Naive thymus-derived CD4-positive, alpha-beta T cell (primary cell): Measurements from ENCODE around the gene CCDC50. TPM values are rescaled to one million over a fixed set of nuclear protein-coding genes. Genes with fewer than 3 reads are reported as not detected.

ENCODE experiments used
- ATAC-seq: fragments of 150-1000 bp; cut with Tn5 transposase; 2 replicates; pipeline ENCODE4 v1.10.0; 2021; ENCODE audit warnings: mild to moderate bottlenecking, moderate library complexity
- CTCF ChIA-PET: fragments of 350-600 bp; sonication (Branson Sonifier 250); formaldehyde crosslinking; loops from one replicate; lab custom pipeline; 2021; ENCODE audit warnings: antibody characterized with exemption; lab: Charles Lee
- POLR2A ChIA-PET: fragments of 350-600 bp; sonication (Branson Sonifier 250); formaldehyde crosslinking; loops from one replicate; lab custom pipeline; 2021; ENCODE audit warnings: antibody characterized with exemption, inconsistent platforms; lab: Charles Lee
- DNase-seq, 9 donors: peaks; one replicate each; pipeline versions ENCODE4 v3.0.0 to v3.0.0-alpha.2; 2020 to 2022; ENCODE audit warnings: mixed read lengths in 1 of 9
- H3K27ac ChIP-seq: one replicate; pipeline ENCODE4 v1.7.0; 2013; ENCODE audit warnings: mild to moderate bottlenecking, low read depth, low read length, moderate library complexity
- H3K27me3 ChIP-seq, 2 donors: one replicate each; pipeline ENCODE4 v1.7.0; 2013; ENCODE audit warnings: low read length in 2 of 2, mild to moderate bottlenecking in 2 of 2, moderate library complexity in 2 of 2; ENCODE audit not compliant: control insufficient read depth in 2 of 2, insufficient read depth in 2 of 2
- H3K36me3 ChIP-seq, 3 experiments: 1 replicate in 2 of 3; 2 replicates in 1 of 3; pipeline ENCODE4 v1.7.0; 2013; ENCODE audit warnings: low read length in 3 of 3, mild to moderate bottlenecking in 3 of 3, moderate library complexity in 1 of 3; ENCODE audit not compliant: insufficient read depth in 3 of 3, control insufficient read depth in 2 of 3
- H3K4me1 ChIP-seq, 2 donors: one replicate each; pipeline ENCODE4 v1.7.0; 2013; ENCODE audit warnings: low read length in 2 of 2, mild to moderate bottlenecking in 2 of 2, moderate library complexity in 1 of 2; ENCODE audit not compliant: control insufficient read depth in 2 of 2, insufficient read depth in 2 of 2
- H3K4me3 ChIP-seq: 2 replicates; pipeline ENCODE4 v1.7.0; 2013; ENCODE audit warnings: mild to moderate bottlenecking, low read length
- H3K9me3 ChIP-seq, 3 experiments: 1 replicate in 2 of 3; 2 replicates in 1 of 3; pipeline ENCODE4 v1.7.0; 2013; ENCODE audit warnings: low read length in 3 of 3; ENCODE audit not compliant: control insufficient read depth in 2 of 3
- H3K27ac Mint-ChIP-seq, 9 donors: one replicate each; pipeline ENCODE4 v1.8.0; 2020 to 2022; ENCODE audit warnings: mixed read lengths in 9 of 9, mild to moderate bottlenecking in 8 of 9, moderate library complexity in 5 of 9, inconsistent platforms in 2 of 9
- H3K27me3 Mint-ChIP-seq, 5 donors: one replicate each; pipeline ENCODE4 v1.8.0; 2021 to 2022; ENCODE audit warnings: mixed read lengths in 5 of 5, mild to moderate bottlenecking in 1 of 5
- H3K36me3 Mint-ChIP-seq, 5 donors: one replicate each; pipeline ENCODE4 v1.8.0; 2020 to 2022; ENCODE audit warnings: mixed read lengths in 5 of 5, mild to moderate bottlenecking in 3 of 5, inconsistent platforms in 1 of 5
- H3K4me1 Mint-ChIP-seq, 7 donors: one replicate each; pipeline ENCODE4 v1.8.0; 2020 to 2022; ENCODE audit warnings: mixed read lengths in 7 of 7, mild to moderate bottlenecking in 3 of 7, inconsistent platforms in 1 of 7
- H3K4me3 Mint-ChIP-seq, 10 donors: one replicate each; pipeline ENCODE4 v1.8.0; 2020 to 2022; ENCODE audit warnings: mild to moderate bottlenecking in 10 of 10, mixed read lengths in 10 of 10, moderate library complexity in 6 of 10, inconsistent platforms in 2 of 10
- H3K9me3 Mint-ChIP-seq, 11 donors: one replicate each; pipeline ENCODE4 v1.8.0; 2020 to 2022; ENCODE audit warnings: mixed read lengths in 11 of 11, mild to moderate bottlenecking in 4 of 11, inconsistent platforms in 1 of 11, moderate library complexity in 1 of 11
- intact Hi-C, 2 donors: fragments of 100-400 bp; cut with micrococcal nuclease; formaldehyde crosslinking; loops; one replicate each; pipeline ENCODE4 v1.15.1; 2023
- polyA plus RNA-seq, 2 donors: library from polyadenylated mRNA; unstranded; fragments of 300-500 nt; fragmentation: Illumina TruSeq; gene quantifications; one replicate each; pipeline ENCODE4 v1.2.3, GENCODE V29; 2021
- total RNA-seq, 6 experiments: library from RNA in 5 of 6; stranded (reverse) in 5 of 6; gene quantifications; 1 replicate in 5 of 6; 2 replicates in 1 of 6; pipeline ENCODE4 v1.2.3 and lab custom pipeline; 2021 to 2026

CCDC50 gene
- total and polyA plus RNA-seq, 7 experiments from 2014 or later = 0.92 to 17.9 (median 2.0) TPM

DNA sequence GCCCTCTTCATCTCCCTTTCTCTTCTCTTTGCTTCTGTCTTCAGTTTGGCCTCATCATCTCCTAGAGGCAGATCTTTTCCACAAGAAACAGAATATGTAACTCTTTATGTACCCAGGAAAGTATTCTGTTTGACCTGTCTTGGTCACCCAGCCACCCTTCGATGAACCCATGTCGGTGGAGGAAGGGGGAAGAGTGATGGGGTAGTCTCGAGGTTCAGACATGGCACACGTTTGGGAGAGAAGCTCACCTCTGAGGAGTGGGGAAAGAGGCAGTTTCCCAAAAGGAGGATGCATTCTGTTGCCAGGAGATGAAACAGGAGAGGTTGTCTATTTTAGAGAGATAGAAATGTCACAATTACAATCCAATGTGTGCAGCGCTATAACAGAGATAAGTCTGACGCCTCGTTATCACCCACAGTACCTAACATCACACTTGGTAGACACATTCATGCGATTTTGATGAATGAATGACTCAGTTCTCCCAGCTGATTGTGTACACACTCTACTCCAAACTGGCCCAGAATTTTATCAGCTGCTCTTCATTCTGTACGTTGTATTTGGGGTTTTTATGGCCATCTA lies 722 bp upstream of the CCDC50 start:
- CTCF ChIA-PET = interaction anchor here (1.1 kb wide), 1 partner anchor 8 kb away, joined by 3 read pairs; no protein-coding TSS in a partner anchor
- no peak for DNase-seq
- peaks cover 22 to 41% (median 34%) of the 10 kb centered on the region in 5 donors for H3K27me3 Mint-ChIP-seq
- peak overlapping the region in 4 of 9 donors; percentile 53 to 80 (median 72) for H3K27ac Mint-ChIP-seq
- Histone ChIP-seq H3K4me3 (no peak overlapping the region), H3K27me3 (no peaks in the 10 kb centered on the region), H3K4me1 (no peaks in the 10 kb centered on the region), H3K9me3 (no peaks in the 10 kb centered on the region), H3K27ac (no peak overlapping the region), H3K36me3 (no peaks in the 10 kb centered on the region)
- peaks cover 0 to 21% (median 13%) of the 10 kb centered on the region in 7 donors for H3K4me1 Mint-ChIP-seq
- peak; percentile 66 for ATAC-seq
- intact Hi-C loops = loop anchor here in 1 of 2 donors (1.0 to 5.0 kb wide), 3 partner anchors 8 to 711 kb away; no protein-coding TSS in a partner anchor
- H3K36me3 Mint-ChIP-seq = peaks cover 0 to 15% (median 0%) of the 10 kb centered on the region in 5 donors
- peak overlapping the region; percentile 31 to 79 (median 70) for H3K4me3 Mint-ChIP-seq
- H3K9me3 Mint-ChIP-seq = peaks cover 0 to 12% (median 2%) of the 10 kb centered on the region in 11 donors
- POLR2A ChIA-PET = no interaction called here

DNA sequence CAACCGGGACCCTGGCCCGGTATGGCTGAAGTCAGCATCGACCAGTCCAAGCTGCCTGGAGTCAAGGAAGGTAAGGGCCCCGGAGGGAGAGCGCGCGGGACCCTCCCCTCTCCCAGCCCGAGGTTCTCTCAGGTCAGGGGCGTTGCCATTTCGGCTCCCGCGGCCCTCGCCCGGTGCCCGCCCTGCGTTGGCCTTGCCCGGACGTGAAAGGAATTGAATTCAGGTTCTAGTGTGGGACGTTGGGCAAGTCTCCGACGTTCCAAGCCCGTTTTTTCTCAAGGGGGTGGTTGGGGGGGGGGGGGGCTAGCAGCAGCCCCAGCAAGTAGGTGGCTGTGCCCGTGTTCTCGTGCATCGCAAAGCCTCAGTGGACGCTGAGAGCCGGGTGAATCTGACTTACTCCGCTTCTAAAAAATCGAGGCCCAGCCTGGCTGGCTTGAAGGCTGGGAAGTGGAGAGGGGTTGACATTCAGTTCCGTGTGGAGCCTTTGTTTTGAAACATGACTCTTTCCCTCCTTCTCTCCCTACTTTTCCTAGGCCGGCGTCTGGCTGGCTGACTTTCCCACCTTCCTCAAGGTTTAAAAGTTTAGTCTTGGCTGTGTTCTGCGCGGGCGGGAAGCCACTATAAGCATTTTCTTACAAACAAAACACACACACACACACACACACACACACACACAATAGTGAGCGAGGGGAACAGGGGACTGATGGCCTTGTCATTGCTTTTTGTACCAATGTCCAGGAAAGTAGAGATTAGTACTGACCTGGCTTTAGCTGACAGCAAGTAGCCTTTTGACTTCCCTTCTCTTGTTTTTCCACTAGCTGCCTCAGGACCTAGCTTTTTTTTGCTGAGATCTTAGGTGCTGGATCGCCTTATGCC lies 698 bp downstream of the CCDC50 start, which contains the start of gene UTS2B:
Gene UTS2B, minus strand, starts transcription at position 873 of the 876 bp plus-strand sequence. CDS start 48,337 bp downstream, outside the sequence.
- ATAC-seq = peak; percentile 23

DNA sequence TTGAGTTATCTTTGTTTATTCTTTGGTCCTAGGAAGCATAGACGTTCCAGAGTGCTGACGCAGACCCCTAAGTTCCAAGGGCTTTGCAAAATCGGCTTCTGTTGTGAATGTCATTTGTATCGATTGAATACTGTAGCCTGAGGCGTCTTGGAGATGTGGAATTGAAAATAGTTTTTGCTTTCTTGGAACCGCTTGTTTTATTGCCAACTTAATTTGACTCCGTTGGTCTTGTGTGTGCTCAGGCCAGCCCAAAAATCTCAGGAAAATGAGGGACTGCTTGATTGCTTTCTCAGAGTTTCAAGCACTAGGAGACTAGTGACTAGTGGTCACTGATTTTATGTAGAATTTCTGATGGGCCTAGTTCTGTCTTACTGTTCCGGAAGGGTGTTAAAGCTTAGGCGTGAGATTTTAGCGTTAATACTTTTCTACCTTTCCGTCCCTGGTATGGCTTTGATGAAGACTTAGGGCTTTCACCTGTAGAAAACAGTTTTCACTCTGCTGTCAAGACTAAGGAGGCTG lies 1.4 kb downstream of the CCDC50 start:
- ChIA-PET CTCF (no interaction called here), POLR2A (no interaction called here)
- Histone ChIP-seq H3K4me1 (no peaks in the 10 kb centered on the region), H3K4me3 (no peak overlapping the region), H3K36me3 (no peaks in the 10 kb centered on the region), H3K27me3 (no peaks in the 10 kb centered on the region), H3K27ac (no peak overlapping the region), H3K9me3 (no peaks in the 10 kb centered on the region)
- peaks cover 0 to 12% (median 0%) of the 10 kb centered on the region in 11 donors for H3K9me3 Mint-ChIP-seq
- ATAC-seq (no peak), DNase-seq (no peak)
- H3K27me3 Mint-ChIP-seq = peaks cover 22 to 41% (median 31%) of the 10 kb centered on the region in 5 donors
- peak overlapping the region in 9 of 10 donors; percentile 39 to 82 (median 71) for H3K4me3 Mint-ChIP-seq
- H3K36me3 Mint-ChIP-seq = peaks cover 0 to 15% (median 0%) of the 10 kb centered on the region in 5 donors
- intact Hi-C loops = no loop called here
- H3K27ac Mint-ChIP-seq = peak overlapping the region in 1 of 9 donors; percentile 73
- H3K4me1 Mint-ChIP-seq = peaks cover 0 to 25% (median 13%) of the 10 kb centered on the region in 7 donors

More for the DNA sequence above, 698 bp downstream of the CCDC50 start, which contains the start of gene UTS2B:
- ChIA-PET POLR2A (no interaction called here), CTCF (no interaction called here)
- H3K36me3 Mint-ChIP-seq = peaks cover 0 to 15% (median 0%) of the 10 kb centered on the region in 5 donors
- no peaks in the 10 kb centered on the region for H3K36me3 ChIP-seq
- H3K4me3 ChIP-seq = peak within 1 kb of the TSS; percentile 24
- DNase-seq = peak in 2 of 9 donors; percentile 2 to 26
- peaks cover 0 to 12% (median 0%) of the 10 kb centered on the region in 11 donors for H3K9me3 Mint-ChIP-seq
- intact Hi-C loops = loop anchor here in 1 of 2 donors (5.0 kb wide), 2 partner anchors 38 to 713 kb away; no protein-coding TSS in a partner anchor
- peak within 1 kb of the TSS in 1 of 9 donors; percentile 73 for H3K27ac Mint-ChIP-seq
- no peaks in the 10 kb centered on the region for H3K4me1 ChIP-seq
- no peaks in the 10 kb centered on the region for H3K9me3 ChIP-seq
- peaks cover 0 to 25% (median 13%) of the 10 kb centered on the region in 7 donors for H3K4me1 Mint-ChIP-seq
- H3K27ac ChIP-seq = peak within 1 kb of the TSS; percentile 44
- H3K4me3 Mint-ChIP-seq = peak within 1 kb of the TSS; percentile 39 to 82 (median 70)
- peaks cover 22 to 41% (median 31%) of the 10 kb centered on the region in 5 donors for H3K27me3 Mint-ChIP-seq
- H3K27me3 ChIP-seq = no peaks in the 10 kb centered on the region

GRCh38 chr3:191331388-191331787 lies 2.2 kb downstream of the CCDC50 start:
- H3K27ac ChIP-seq = no peak overlapping the region
- H3K36me3 ChIP-seq = no peaks in the 10 kb centered on the region
- Mint-ChIP-seq H3K36me3 (peaks cover 0 to 15% (median 0%) of the 10 kb centered on the region in 5 donors), H3K27me3 (peaks cover 22 to 40% (median 30%) of the 10 kb centered on the region in 5 donors), H3K4me1 (peaks cover 0 to 25% (median 13%) of the 10 kb centered on the region in 7 donors), H3K27ac (no peak overlapping the region), H3K9me3 (peaks cover 0 to 12% (median 0%) of the 10 kb centered on the region in 11 donors), H3K4me3 (peak overlapping the region in 1 of 10 donors; percentile 82)
- H3K4me1 ChIP-seq = no peaks in the 10 kb centered on the region
- H3K9me3 ChIP-seq = no peaks in the 10 kb centered on the region
- ATAC-seq (no peak), DNase-seq (no peak)
- POLR2A ChIA-PET = no interaction called here
- H3K4me3 ChIP-seq = no peak overlapping the region
- intact Hi-C loops = no loop called here
- CTCF ChIA-PET = no interaction called here
- no peaks in the 10 kb centered on the region for H3K27me3 ChIP-seq

GRCh38 chr3:191333298-191333880 lies 4.2 kb downstream of the CCDC50 start:
- no peaks in the 10 kb centered on the region for H3K9me3 ChIP-seq
- Mint-ChIP-seq H3K4me3 (no peak overlapping the region), H3K36me3 (peaks cover 0 to 13% (median 0%) of the 10 kb centered on the region in 5 donors), H3K4me1 (peaks cover 0 to 23% (median 11%) of the 10 kb centered on the region in 7 donors), H3K9me3 (peaks cover 0 to 9% (median 0%) of the 10 kb centered on the region in 11 donors), H3K27me3 (peaks cover 17 to 28% (median 25%) of the 10 kb centered on the region in 5 donors), H3K27ac (no peak overlapping the region)
- no peaks in the 10 kb centered on the region for H3K36me3 ChIP-seq
- DNase-seq (no peak), ATAC-seq (no peak)
- no peaks in the 10 kb centered on the region for H3K27me3 ChIP-seq
- intact Hi-C loops = no loop called here
- POLR2A ChIA-PET = no interaction called here
- H3K27ac ChIP-seq = no peak overlapping the region
- no peaks in the 10 kb centered on the region for H3K4me1 ChIP-seq
- CTCF ChIA-PET = interaction anchor here (0.6 kb wide), 1 partner anchor 726 kb away, joined by 4 read pairs; no protein-coding TSS in a partner anchor
- no peak overlapping the region for H3K4me3 ChIP-seq
